Measurements from ENCODE around the gene EFCAB9.

EFCAB9 gene

DNA sequence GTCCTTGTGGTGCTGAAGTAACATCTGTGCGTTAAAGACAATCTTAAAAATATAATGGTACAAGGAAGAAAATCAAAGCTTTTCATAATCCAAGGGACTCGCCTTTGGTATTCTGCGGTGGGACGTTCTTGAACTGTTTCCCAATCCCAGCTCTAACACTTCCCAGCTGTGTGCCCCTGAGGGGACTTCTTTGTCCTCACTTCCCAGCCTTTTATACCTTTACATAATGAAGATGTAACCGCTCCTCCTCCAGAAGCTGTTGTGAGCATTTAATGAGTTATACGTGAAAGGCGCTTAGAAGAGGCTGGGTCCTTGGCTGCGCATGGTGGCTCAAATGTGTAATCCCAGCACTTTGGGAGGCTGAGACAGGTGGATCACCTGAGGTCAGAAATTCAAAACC lies 22.9 kb upstream of the EFCAB9 start:
- H3K27ac ChIP-seq, result no peak overlapping the region
- H3K9me3 ChIP-seq (ENCODE audit: low read depth, low read length), result no peaks in the 10 kb centered on the region
- H3K4me3 ChIP-seq, result no peak overlapping the region
- no peaks in the 10 kb centered on the region for H3K36me3 ChIP-seq (ENCODE audit: insufficient read depth, low read length)
- no peak for DNase-seq (ENCODE audit: low read depth, low spot score)
- TF ChIP-seq EZH2 (IDR thresholded peaks at IDR 0.05) (no peak), POLR2AphosphoS5 (IDR thresholded peaks at IDR 0.05; ENCODE audit: borderline replicate concordance, low read depth, low read length) (no peak), FOXP2 (optimal IDR thresholded peaks at IDR 0.05; ENCODE audit: control extremely low read depth, extremely low read length, insufficient read depth) (no peak)
- H3K9ac ChIP-seq (ENCODE audit: insufficient read length), result no peak overlapping the region

DNA sequence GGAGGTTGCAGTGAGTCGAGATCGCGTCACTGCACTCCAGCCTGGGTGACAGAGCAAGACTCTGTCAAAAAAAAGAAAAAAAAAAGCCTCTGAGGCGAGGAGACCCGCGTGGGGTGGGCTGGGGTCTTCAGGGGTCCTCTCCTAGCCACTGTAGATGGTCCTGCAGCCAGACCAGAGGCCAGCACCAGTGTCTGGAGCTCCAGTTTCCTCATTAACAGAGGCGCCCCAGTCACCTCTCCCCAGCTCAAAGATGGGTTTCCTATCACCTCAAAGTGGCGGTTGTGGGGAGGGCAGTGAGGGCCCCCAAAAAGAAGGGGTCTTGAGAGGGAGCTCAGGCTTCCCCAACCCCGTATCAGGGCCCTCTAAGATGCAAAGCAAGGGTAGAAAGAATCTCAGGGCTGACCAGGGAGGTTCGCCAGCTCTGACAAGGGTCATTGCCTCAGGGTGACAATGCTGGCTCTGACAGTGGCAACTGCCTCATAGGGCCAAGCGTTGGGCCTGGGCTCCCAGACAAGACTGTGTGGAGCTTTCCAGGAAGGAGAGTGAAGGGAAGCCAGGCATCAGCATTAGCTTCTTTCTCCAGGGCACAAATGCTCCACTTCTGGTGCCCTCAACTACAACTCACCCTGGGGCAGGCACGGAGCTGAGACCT lies 20.9 kb upstream of the EFCAB9 start:
- no peak for DNase-seq (ENCODE audit: low read depth, low spot score)
- Histone ChIP-seq H3K36me3 (ENCODE audit: insufficient read depth, low read length) (no peaks in the 10 kb centered on the region), H3K9me3 (ENCODE audit: low read depth, low read length) (no peaks in the 10 kb centered on the region), H3K4me3 (no peak overlapping the region), H3K9ac (ENCODE audit: insufficient read length) (no peak overlapping the region), H3K27ac (peak overlapping the region; percentile 35; the same call in 1 of the 2 replicates)
- TF ChIP-seq EZH2 (IDR thresholded peaks at IDR 0.05) (no peak), FOXP2 (optimal IDR thresholded peaks at IDR 0.05; ENCODE audit: control extremely low read depth, extremely low read length, insufficient read depth) (no peak), POLR2AphosphoS5 (IDR thresholded peaks at IDR 0.05; ENCODE audit: borderline replicate concordance, low read depth, low read length) (no peak)

DNA sequence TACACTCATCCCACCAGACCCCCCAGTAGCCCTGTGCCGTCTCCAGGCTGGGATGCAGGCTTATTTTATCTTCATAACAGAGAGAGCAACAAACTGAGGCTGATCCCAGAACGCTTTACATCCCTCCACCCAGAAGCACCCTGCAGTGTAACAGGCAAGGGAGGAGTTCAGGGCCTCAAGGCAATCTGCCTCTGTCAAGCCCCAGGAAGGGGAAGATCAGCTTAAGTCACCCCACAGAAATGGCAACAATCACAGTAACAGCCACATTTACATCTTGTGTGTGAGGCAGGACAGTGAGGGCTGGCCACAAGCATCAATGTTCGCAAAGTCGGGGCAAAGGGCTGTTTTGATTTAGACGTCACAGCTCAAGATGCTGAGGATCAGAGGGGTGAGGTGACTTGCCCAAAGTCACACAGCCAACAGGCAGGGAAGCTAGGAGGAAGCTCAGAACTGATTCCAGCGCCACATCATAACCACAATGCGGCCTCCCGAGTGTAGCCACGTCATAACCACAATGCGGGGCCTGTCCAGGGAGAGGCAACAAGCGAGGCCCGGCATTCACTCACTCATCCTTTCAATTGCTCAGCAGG lies 20.3 kb upstream of the EFCAB9 start:
- Histone ChIP-seq H3K36me3 (ENCODE audit: insufficient read depth, low read length) (no peaks in the 10 kb centered on the region), H3K4me3 (no peak overlapping the region), H3K9ac (ENCODE audit: insufficient read length) (no peak overlapping the region), H3K27ac (peak overlapping the region; percentile 35; the same call in 1 of the 2 replicates), H3K9me3 (ENCODE audit: low read depth, low read length) (no peaks in the 10 kb centered on the region)
- no peak for TF ChIP-seq POLR2AphosphoS5 (IDR thresholded peaks at IDR 0.05; ENCODE audit: borderline replicate concordance, low read depth, low read length)
- no peak for TF ChIP-seq EZH2 (IDR thresholded peaks at IDR 0.05)
- no peak for TF ChIP-seq FOXP2 (optimal IDR thresholded peaks at IDR 0.05; ENCODE audit: control extremely low read depth, extremely low read length, insufficient read depth)
- DNase-seq (ENCODE audit: low read depth, low spot score), result no peak

DNA sequence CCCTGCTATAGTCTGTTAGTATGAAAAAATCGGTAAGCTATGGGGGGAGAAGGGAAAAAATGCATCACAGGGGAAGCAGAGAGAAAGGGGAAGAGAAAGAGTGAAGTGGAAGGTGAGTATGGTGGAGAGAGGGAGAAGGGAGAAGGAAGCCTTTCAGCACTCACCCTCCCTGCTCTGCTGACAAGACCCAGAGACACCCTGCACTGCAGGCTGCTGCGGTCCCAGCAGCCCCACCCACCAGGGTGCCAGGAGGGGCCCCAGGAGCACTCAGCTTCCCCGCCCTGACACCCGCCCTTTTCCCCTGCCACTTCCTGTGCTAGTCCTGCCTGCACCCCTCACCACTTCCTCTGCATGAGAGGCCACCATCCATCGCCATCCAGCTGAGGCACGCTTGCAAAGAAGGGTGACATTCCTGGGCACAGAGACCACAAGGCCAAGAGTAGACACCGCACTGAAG lies 18.7 kb upstream of the EFCAB9 start:
- H3K36me3 ChIP-seq (ENCODE audit: insufficient read depth, low read length), result no peaks in the 10 kb centered on the region
- H3K9ac ChIP-seq (ENCODE audit: insufficient read length), result no peak overlapping the region
- TF ChIP-seq EZH2 (IDR thresholded peaks at IDR 0.05) (no peak), POLR2AphosphoS5 (IDR thresholded peaks at IDR 0.05; ENCODE audit: borderline replicate concordance, low read depth, low read length) (peak; percentile 55)
- H3K27ac ChIP-seq, result no peak overlapping the region
- no peaks in the 10 kb centered on the region for H3K9me3 ChIP-seq (ENCODE audit: low read depth, low read length)
- no peak overlapping the region for H3K4me3 ChIP-seq
- no peak for DNase-seq (ENCODE audit: low read depth, low spot score)

DNA sequence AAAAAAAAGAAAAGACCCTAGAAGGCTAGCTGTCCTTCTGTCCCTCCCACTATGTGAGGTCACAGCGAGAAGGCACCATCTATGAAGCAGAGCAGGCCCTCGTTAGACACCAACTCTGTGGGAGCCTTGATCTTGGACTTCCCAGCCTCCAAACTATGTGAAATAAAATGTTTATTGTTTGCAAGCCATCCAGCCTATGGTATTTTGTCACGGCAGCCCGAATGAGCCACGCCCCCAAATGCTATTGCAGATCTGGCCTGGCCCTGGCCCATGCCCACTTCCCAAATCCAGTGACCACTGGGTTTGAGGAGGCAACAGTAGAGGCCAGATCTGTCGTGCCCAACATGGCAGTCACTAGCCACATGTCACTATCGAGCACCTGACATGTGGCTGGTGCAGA lies 16.8 kb upstream of the EFCAB9 start:
- Histone ChIP-seq H3K9ac (ENCODE audit: insufficient read length) (no peak overlapping the region), H3K36me3 (ENCODE audit: insufficient read depth, low read length) (no peaks in the 10 kb centered on the region), H3K9me3 (ENCODE audit: low read depth, low read length) (no peaks in the 10 kb centered on the region), H3K27ac (no peak overlapping the region), H3K4me3 (no peak overlapping the region)
- TF ChIP-seq FOXP2 (optimal IDR thresholded peaks at IDR 0.05; ENCODE audit: control extremely low read depth, extremely low read length, insufficient read depth) (no peak), EZH2 (IDR thresholded peaks at IDR 0.05) (no peak), POLR2AphosphoS5 (IDR thresholded peaks at IDR 0.05; ENCODE audit: borderline replicate concordance, low read depth, low read length) (no peak)
- DNase-seq (ENCODE audit: low read depth, low spot score), result no peak

- TF ChIP-seq EZH2 (IDR thresholded peaks at IDR 0.05), result no peak
- no peak for TF ChIP-seq POLR2AphosphoS5 (IDR thresholded peaks at IDR 0.05; ENCODE audit: borderline replicate concordance, low read depth, low read length)
- no peak overlapping the region for H3K27ac ChIP-seq
- no peak overlapping the region for H3K9ac ChIP-seq (ENCODE audit: insufficient read length)
- H3K36me3 ChIP-seq (ENCODE audit: insufficient read depth, low read length), result no peaks in the 10 kb centered on the region
- DNase-seq (ENCODE audit: low read depth, low spot score), result no peak
- H3K4me3 ChIP-seq, result no peak overlapping the region
- no peaks in the 10 kb centered on the region for H3K9me3 ChIP-seq (ENCODE audit: low read depth, low read length)
Observed at GRCh38 chr5:172178301-172178987, 15.5 kb upstream of the EFCAB9 start.

DNA sequence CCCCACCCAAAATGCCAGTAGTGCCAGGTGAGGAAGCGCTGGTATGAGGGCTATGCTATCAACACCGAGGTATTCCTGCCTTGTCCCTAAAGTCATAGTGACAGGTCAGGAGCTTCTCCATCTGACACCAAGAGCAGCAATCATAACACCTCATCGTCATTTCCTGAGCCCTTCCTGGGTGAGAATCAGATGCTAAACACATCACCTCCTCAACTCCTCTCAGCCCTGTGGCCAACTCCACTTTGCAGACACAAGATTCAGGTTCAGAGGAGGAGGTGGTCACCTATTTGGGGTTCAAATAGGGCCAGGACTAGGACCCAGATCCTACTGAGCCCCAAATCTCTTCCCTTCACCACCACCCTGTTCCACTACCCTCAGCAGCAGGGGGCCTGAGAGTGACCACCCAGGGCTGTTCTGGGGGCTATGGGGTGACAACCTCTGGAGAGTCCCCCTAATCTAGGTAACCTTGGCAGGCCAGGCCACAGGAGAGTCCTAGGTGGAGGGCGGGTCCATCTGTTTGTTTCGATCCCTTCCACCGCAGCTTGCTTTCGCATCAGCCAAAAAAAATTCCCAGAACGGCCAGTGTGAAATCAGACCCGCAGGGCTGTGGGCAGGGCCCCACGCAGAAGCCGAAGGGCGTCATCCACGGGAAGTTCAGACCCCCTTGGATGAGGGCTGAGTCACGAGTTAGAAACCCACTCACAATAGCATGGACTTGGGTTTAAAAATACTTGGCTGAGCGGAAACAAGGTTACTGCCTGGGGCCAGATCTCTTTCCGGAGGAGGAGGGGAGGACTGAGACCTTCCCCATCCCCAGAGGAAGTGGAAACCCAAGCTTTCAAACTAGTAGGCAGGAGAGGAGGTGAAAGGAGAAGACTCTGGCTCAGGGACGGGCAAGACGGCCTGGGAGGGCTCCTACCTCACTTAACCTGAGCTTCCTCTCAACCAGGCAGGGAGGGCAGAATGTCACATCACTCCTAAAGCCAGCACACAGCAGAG lies 14.7 kb upstream of the EFCAB9 start:
- Histone ChIP-seq H3K27ac (peak overlapping the region; percentile 80), H3K9ac (ENCODE audit: insufficient read length) (peak overlapping the region; percentile 51), H3K9me3 (ENCODE audit: low read depth, low read length) (no peaks in the 10 kb centered on the region), H3K4me3 (peak overlapping the region; percentile 65), H3K36me3 (ENCODE audit: insufficient read depth, low read length) (no peaks in the 10 kb centered on the region)
- peak; percentile 62 for DNase-seq (ENCODE audit: low read depth, low spot score)
- TF ChIP-seq EZH2 (IDR thresholded peaks at IDR 0.05) (no peak), POLR2AphosphoS5 (IDR thresholded peaks at IDR 0.05; ENCODE audit: borderline replicate concordance, low read depth, low read length) (peak; percentile 65), FOXP2 (optimal IDR thresholded peaks at IDR 0.05; ENCODE audit: control extremely low read depth, extremely low read length, insufficient read depth) (peak; percentile 27)

DNA sequence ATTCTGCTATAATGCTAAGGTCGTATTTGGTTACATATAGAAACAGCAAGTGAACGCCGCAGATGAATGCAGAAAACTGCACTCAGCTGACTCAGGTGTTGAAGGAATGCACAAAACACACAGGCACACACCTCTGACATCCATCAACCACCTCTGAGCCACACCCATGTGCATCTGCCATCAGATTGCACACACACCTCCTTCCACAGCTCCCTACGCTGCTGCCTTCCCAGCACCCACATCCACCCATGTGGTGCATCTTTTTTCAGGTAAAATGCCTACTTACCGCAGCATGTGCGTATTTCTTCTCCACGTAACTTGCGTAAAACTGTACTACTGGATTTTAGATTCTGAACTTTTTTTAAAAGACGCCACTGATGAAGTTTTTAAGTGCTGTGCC lies 13.0 kb upstream of the EFCAB9 start:
- Histone ChIP-seq H3K36me3 (ENCODE audit: insufficient read depth, low read length) (no peaks in the 10 kb centered on the region), H3K4me3 (no peak overlapping the region), H3K9ac (ENCODE audit: insufficient read length) (no peak overlapping the region), H3K27ac (no peak overlapping the region), H3K9me3 (ENCODE audit: low read depth, low read length) (no peaks in the 10 kb centered on the region)
- TF ChIP-seq EZH2 (IDR thresholded peaks at IDR 0.05) (no peak), FOXP2 (optimal IDR thresholded peaks at IDR 0.05; ENCODE audit: control extremely low read depth, extremely low read length, insufficient read depth) (no peak), POLR2AphosphoS5 (IDR thresholded peaks at IDR 0.05; ENCODE audit: borderline replicate concordance, low read depth, low read length) (no peak)
- DNase-seq (ENCODE audit: low read depth, low spot score), result no peak
